PC-3 (cell line): Measurements from ENCODE around the gene ZBTB11.

ENCODE experiments used
- EZH2phosphoT487 ChIP-seq: fragments of 300-600 bp; sonication (generic); IDR thresholded peaks from 2 replicates; pipeline ENCODE4 v1.6.1; 2018; ENCODE audit warnings: mild to moderate bottlenecking, antibody characterized with exemption, low read length, borderline replicate concordance
- TF ChIP-seq, protein P1 (sequence below): fragments of 300-600 bp; sonication (generic); conservative IDR thresholded peaks from 2 replicates; pipeline ENCODE4 v1.5.1; 2017; ENCODE audit warnings: antibody characterized with exemption, low read depth, mild to moderate bottlenecking, low read length

DNA sequence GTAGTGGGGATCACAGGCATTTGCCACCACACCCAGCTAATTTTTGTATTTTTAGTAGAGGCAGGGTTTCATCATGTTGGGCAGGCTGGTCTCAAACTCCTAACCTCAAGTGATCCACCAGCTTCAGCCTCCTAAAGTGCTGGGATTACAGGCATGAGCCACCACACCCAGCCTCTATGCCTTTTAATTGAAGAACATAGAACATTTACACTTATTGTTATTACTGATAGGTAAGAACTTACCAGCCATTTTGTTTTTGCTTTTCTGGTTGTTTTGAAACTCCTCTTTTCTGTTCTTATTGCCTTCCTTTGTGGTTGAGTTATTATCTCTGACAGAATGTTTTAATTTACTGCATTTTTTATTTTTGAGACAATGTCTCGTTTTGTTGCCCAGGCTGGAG, 73.7 kb downstream of the ZBTB11 start:
- TF ChIP-seq, protein P1, sequence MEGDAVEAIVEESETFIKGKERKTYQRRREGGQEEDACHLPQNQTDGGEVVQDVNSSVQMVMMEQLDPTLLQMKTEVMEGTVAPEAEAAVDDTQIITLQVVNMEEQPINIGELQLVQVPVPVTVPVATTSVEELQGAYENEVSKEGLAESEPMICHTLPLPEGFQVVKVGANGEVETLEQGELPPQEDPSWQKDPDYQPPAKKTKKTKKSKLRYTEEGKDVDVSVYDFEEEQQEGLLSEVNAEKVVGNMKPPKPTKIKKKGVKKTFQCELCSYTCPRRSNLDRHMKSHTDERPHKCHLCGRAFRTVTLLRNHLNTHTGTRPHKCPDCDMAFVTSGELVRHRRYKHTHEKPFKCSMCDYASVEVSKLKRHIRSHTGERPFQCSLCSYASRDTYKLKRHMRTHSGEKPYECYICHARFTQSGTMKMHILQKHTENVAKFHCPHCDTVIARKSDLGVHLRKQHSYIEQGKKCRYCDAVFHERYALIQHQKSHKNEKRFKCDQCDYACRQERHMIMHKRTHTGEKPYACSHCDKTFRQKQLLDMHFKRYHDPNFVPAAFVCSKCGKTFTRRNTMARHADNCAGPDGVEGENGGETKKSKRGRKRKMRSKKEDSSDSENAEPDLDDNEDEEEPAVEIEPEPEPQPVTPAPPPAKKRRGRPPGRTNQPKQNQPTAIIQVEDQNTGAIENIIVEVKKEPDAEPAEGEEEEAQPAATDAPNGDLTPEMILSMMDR: no peak
- no peak for TF ChIP-seq EZH2phosphoT487
